ENCODE results near the gene RNU5D-1.

GRCh38 chr1:44688760-44689446, 42.1 kb downstream of the RNU5D-1 start:
- TF ChIP-seq EZH2 (IDR thresholded peaks at IDR 0.05; ENCODE audit: borderline replicate concordance, low read length): no peak
- no peak for TF ChIP-seq CTCF (conservative IDR thresholded peaks at IDR 0.05 in 1 of 2, IDR thresholded peaks at IDR 0.05 in 1 of 2; ENCODE audit: extremely low read depth in 1 of 2, insufficient read depth in 1 of 2, low read depth in 1 of 2, low read length in 2 of 2)

Measured in mammary epithelial cell (primary cell).